GM12891 (cell line): ENCODE measurements around the gene ZSWIM9.

Source experiments
- POLR2A ChIP-seq: IDR thresholded peaks from 2 replicates; pipeline ENCODE4 v1.6.1; 2011; ENCODE audit warnings: low read depth, low read length, control low read depth
- POLR2AphosphoS5 ChIP-seq: IDR thresholded peaks from 2 replicates; pipeline ENCODE4 v1.6.1; 2011; ENCODE audit warnings: low read depth, low read length, control low read depth

- TF ChIP-seq POLR2AphosphoS5 (no peak), POLR2A (no peak)
Measured at GRCh38 chr19:48148576-48148975, 21.9 kb upstream of the ZSWIM9 start.
